ENCODE measurements around the gene LRP1.

Gene LRP1

GRCh38 chr12:57106021-57106708 lies 22.1 kb upstream of the LRP1 start:
- no peak overlapping the region for H3K4me3 ChIP-seq (ENCODE audit: low read depth, low read length)
- DNase-seq (ENCODE audit: low read depth): no peak
- TF ChIP-seq, protein P1, sequence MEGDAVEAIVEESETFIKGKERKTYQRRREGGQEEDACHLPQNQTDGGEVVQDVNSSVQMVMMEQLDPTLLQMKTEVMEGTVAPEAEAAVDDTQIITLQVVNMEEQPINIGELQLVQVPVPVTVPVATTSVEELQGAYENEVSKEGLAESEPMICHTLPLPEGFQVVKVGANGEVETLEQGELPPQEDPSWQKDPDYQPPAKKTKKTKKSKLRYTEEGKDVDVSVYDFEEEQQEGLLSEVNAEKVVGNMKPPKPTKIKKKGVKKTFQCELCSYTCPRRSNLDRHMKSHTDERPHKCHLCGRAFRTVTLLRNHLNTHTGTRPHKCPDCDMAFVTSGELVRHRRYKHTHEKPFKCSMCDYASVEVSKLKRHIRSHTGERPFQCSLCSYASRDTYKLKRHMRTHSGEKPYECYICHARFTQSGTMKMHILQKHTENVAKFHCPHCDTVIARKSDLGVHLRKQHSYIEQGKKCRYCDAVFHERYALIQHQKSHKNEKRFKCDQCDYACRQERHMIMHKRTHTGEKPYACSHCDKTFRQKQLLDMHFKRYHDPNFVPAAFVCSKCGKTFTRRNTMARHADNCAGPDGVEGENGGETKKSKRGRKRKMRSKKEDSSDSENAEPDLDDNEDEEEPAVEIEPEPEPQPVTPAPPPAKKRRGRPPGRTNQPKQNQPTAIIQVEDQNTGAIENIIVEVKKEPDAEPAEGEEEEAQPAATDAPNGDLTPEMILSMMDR (IDR thresholded peaks at IDR 0.05; ENCODE audit: low read depth, low read length, missing control alignments): no peak
- in situ Hi-C loops (cut with HindIII; ENCODE audit: low sequenced_read_pairs): no loop called here

DNA sequence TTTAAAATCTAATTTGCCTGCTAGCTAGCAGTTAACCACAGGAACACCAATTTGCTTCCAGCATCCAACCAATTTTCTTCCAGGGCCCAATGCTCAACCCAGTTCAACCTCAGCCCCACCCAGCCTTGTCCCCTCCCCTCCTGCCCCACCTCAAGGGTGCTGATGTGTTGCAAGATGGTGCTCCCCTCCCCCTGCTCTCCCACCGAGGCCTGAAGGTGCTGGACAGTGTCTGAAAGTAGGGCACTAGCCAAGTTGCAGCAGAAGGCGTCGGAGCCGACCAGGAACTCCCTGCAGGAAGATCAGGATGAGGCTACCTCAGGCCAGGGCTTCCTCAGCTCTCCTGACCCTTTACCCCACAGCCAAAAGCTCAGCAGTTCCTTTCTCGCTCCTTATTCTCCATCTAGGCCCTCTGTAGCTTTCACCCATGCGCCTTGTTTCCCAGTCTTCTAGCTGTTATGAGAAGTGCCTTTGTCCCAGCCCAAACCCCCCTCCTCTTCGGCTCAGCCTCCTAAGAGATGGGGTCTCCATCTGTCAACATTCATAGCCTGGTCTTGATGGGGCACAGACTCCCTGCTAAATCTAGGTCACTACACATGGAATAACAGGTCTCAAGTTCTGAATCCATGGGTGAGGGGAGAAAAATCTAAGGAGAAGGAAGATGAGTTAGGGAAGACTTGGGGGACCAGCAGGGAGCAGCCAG lies 20.7 kb upstream of the LRP1 start:
- in situ Hi-C loops (cut with HindIII; ENCODE audit: low sequenced_read_pairs): no loop called here
- DNase-seq (ENCODE audit: low read depth): no peak
- TF ChIP-seq, protein P1 (IDR thresholded peaks at IDR 0.05; ENCODE audit: low read depth, low read length, missing control alignments): no peak
- no peak overlapping the region for H3K4me3 ChIP-seq (ENCODE audit: low read depth, low read length)

- in situ Hi-C loops (cut with HindIII; ENCODE audit: low sequenced_read_pairs): no loop called here
- no peak overlapping the region for H3K4me3 ChIP-seq (ENCODE audit: low read depth, low read length)
- TF ChIP-seq, protein P1 (IDR thresholded peaks at IDR 0.05; ENCODE audit: low read depth, low read length, missing control alignments): no peak
- no peak for DNase-seq (ENCODE audit: low read depth)
Measured at GRCh38 chr12:57109207-57110103, 18.8 kb upstream of the LRP1 start.

DNA sequence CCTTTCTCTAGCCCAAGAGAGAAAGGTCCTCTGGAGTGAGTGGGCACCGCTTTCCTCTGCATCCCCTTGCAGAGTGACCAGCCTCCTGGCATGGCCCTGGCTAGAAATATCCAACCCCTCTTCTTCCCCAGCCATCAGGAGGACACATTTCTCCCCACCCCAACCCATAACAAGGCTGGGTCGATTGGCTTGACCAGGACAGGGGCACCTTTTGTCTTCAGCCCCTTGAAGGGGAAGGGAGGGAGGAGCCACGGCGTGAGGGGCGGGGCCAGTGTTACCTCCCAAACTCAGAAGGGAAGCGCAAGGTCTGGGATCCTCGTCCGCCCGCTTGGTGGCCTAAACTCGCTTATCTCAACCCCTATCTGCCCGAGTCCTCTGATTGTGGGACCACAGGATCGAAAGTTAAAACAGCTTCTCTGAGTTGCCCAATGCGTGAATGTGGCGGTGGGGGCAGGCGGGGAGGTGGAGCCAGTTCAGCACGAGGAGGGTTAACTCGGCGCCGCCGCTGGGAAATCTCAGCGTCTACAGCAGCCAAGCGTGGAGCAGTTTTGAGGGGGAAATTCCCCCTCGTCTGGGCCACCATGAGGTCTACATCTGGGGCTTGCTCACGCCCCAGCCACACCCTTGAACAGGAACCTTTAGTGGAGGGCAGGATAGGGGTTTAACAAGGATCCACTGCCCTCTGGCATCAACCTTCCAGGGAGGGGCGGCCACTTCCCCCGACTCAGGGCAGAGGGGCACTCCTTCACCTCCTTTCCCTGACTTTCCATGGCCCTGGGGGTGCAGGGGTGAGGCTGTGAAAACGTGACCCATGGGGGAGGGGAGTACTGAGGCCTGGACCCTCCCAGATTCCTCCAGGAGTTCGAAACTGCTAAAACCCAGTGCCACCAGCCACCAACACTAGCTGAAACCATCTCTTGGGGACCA lies 17.9 kb upstream of the LRP1 start:
- peak overlapping the region; percentile 31 for H3K4me3 ChIP-seq (ENCODE audit: low read depth, low read length)
- in situ Hi-C loops (cut with HindIII; ENCODE audit: low sequenced_read_pairs): no loop called here
- DNase-seq (ENCODE audit: low read depth): no peak
- TF ChIP-seq, protein P1 (IDR thresholded peaks at IDR 0.05; ENCODE audit: low read depth, low read length, missing control alignments): no peak

- H3K4me3 ChIP-seq (ENCODE audit: low read depth, low read length): peak within 1 kb of the TSS; percentile 31
- no peak for DNase-seq (ENCODE audit: low read depth)
- TF ChIP-seq, protein P1 (IDR thresholded peaks at IDR 0.05; ENCODE audit: low read depth, low read length, missing control alignments): no peak
- in situ Hi-C loops (cut with HindIII; ENCODE audit: low sequenced_read_pairs): no loop called here
Measured at GRCh38 chr12:57111031-57111734, 17.1 kb upstream of the LRP1 start, which contains the start of gene STAT6. STAT6 (minus strand) TSS chr12:57111362; CDS start chr12:57108278, 3,084 bp downstream.
